GM12801 (cell line): Measurements from ENCODE around the gene TMEM273.

Source experiments
- TF ChIP-seq, protein P1 (sequence below): IDR thresholded peaks from one replicate; pipeline ENCODE4 v1.5.1; 2011; ENCODE audit warnings: control low read depth; ENCODE audit not compliant: insufficient read length; ENCODE audit errors: extremely low read depth

The TMEM273 gene

DNA sequence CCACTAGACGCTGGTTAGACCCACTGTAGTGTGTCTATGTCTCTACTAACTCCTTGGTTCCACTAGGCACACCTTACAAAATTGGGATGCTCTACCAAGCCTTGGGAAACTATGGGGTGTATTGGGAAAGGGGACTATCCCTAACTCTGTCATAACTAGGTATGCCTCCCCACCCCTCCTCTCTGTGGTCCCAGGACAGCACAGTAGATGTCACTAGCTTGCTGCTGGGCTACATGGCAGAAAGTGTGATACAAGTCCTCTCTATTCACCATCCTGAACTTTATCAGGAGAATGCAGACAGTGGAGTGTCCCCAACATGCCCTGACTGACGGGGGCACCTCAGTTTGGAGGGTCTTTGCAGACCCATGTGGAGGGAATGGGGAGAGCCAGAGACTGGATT is 30.3 kb upstream of the TMEM273 start:
- TF ChIP-seq, protein P1, sequence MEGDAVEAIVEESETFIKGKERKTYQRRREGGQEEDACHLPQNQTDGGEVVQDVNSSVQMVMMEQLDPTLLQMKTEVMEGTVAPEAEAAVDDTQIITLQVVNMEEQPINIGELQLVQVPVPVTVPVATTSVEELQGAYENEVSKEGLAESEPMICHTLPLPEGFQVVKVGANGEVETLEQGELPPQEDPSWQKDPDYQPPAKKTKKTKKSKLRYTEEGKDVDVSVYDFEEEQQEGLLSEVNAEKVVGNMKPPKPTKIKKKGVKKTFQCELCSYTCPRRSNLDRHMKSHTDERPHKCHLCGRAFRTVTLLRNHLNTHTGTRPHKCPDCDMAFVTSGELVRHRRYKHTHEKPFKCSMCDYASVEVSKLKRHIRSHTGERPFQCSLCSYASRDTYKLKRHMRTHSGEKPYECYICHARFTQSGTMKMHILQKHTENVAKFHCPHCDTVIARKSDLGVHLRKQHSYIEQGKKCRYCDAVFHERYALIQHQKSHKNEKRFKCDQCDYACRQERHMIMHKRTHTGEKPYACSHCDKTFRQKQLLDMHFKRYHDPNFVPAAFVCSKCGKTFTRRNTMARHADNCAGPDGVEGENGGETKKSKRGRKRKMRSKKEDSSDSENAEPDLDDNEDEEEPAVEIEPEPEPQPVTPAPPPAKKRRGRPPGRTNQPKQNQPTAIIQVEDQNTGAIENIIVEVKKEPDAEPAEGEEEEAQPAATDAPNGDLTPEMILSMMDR, result no peak

DNA sequence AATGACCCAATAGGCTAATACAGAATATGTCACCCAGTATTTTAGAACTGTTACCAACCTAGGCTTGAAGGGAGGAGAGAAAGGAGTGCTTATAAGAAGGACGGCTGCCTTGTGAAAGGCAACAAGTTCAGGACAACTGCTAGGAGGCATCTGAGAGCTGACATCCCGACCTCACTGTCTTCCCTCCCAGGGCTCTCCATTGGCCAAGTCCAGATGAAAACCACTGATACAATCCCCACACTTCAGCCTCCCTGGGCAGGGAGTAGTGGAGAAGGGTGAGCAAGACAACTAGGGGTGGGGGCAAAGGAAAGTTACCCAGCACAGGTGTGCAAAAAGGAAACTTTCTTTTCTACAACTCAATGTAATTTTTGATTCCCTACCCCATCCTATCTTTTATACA is 29.5 kb upstream of the TMEM273 start:
- TF ChIP-seq, protein P1, result no peak

DNA sequence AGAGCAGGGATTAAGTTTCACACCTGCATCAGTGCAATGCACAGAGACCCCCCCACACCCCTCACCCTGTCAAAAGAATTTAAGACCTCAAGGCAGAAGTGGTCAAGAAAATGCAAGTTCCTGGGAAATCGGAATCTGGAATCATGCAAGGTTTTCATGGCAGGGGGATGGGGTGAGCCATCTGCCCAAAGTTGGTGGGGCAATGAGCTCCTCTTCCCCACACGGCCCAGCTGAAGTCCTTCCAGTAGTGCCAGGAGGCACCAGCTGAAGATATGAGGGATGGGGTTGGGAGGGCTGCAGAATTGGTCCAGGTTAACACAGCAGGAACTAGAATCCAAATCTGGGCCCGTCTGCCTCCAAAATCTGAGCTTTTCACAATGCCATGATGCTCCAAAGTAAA is 25.0 kb upstream of the TMEM273 start:
- TF ChIP-seq, protein P1, result no peak

GRCh38 chr10:49212783-49213182 is 24.6 kb upstream of the TMEM273 start:
- TF ChIP-seq, protein P1, result no peak

DNA sequence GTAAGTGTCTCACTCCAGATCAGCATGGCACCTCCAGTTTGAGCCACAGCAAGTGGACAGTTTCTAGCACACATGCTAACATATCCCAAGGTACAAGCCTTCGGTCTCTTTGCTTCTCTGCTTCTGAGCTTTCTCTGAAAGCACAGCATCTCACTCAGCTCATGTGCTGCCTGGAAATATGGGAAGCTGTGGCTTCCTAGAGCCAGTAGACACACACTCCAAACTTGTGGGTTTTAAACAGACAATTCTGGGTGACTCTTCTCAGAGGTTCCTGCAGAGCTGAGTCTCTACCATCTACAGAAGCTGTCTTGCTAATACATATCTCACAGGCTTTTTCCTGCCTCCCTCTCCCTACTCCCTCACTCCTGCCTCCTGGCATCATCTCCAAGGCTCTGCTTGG is 23.9 kb upstream of the TMEM273 start:
- TF ChIP-seq, protein P1, result no peak

DNA sequence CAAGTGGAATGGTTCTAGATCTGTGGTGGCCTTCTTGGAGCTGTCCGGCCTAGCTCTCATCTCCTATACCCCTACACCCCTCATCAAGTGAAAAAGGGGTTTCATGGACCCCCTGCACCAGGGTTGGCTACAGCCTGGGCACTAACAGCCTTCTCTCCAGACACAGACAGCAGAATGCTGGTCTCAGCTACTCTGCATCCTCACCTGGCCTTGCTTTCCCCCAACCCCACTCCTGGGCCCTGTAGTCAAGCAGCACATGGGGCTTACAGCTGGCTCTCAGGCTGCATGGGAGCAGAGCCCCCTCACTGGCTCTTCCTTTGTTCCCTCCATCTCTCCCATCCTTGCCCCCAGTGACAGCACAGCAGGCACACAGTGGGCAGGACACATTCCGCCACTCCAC is 20.8 kb upstream of the TMEM273 start:
- TF ChIP-seq, protein P1, result no peak

GRCh38 chr10:49207936-49208487 is 19.8 kb upstream of the TMEM273 start:
- TF ChIP-seq, protein P1, result no peak
